ENCODE measurements around the gene DOK7.

GRCh38 chr4:3519468-3520264, 56.6 kb downstream of the DOK7 start:
- TF ChIP-seq CTCF (IDR thresholded peaks at IDR 0.05) (no peak), POLR2A (IDR thresholded peaks at IDR 0.05) (no peak), EP300 (IDR thresholded peaks at IDR 0.05) (no peak)
